Fibroblast of skin of left quadriceps (primary cell): ENCODE measurements around the gene B3GAT1.
A peak's percentile ranks its signal among the peaks of the same experiment; 100 is the strongest.

Experiments used
- DNase-seq, 2 experiments: peaks; one replicate each; pipeline ENCODE4 v3.0.0-alpha.2; 2013; ENCODE audit warnings: low read depth in 2 of 2

B3GAT1 gene

DNA sequence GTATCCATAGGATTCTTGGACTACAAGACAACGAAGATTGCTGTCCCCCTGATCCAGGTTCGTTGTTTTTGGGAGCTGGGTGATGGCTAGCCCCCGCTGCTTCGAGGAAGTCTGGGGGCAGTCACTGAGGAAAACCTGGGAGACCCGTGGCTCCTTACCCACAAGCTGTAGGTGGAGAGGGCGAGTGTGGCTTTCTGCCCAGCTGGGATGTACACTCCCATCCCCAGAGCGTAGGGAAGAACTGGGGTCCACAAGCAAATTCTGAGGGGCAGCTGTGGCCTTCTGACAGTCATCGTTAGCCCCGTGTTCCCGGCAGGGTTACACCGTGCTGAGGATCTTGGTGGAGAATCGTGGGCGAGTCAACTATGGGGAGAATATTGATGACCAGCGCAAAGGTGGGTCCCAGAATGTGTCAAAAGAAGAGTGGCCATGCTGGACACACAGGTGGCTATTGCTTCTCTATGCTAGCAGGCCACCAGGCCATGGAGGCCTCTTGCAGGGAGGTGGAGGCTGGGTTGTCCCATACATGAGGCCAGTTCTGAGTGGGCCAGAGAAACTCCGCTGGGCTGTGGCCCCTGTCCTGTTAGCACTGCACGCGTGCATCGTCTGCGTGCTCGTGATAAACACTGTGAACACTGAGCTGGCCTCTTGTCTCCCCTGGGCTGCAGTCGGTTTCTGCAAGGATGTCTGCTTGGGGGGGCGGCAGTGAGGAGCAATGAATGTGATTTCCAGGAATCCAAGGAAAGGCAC, 40.4 kb downstream of the B3GAT1 start:
- no peak for DNase-seq

DNA sequence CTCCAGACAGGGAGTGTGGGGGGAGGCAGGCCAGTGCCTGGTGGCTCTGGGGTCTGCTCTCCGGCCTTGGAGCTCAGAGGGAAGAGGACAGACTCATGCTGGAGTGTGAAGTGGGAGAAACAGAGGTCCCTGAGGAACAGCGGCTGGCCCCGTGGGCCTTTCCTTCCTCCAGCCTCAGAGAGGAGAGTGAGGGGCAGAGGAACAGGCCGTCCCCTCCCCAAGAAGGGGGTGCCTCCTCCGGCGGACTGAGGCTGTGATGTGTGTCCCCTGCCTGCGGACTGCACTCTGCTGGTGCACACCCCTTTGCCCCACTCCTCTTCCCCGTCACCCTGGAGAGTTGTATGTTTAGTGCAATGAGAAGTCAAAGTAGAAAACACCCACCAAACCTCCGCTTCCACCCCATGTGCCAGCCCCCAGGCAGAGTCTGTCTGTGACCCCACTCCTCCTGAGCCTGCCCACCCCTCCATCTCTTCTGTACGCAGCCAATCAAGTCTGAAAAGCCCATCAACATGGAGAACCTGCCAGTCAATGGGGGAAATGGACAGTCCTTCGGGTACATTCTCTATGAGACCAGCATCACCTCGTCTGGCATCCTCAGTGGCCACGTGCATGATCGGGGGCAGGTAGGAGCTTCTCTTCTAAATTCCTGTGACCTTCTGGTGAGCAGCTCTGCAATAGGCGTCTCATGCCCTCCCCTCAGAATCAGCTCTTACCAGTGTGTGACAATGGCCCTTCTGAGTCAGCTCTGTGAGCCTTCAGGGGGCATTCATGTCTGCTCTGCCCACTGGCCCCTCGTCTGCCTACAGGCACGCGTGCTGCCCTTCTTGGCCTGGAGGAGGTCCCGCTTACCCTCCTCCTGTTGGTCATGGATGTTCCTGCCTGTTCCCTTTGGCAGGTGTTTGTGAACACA, 41.3 kb downstream of the B3GAT1 start:
- no peak for DNase-seq

DNA sequence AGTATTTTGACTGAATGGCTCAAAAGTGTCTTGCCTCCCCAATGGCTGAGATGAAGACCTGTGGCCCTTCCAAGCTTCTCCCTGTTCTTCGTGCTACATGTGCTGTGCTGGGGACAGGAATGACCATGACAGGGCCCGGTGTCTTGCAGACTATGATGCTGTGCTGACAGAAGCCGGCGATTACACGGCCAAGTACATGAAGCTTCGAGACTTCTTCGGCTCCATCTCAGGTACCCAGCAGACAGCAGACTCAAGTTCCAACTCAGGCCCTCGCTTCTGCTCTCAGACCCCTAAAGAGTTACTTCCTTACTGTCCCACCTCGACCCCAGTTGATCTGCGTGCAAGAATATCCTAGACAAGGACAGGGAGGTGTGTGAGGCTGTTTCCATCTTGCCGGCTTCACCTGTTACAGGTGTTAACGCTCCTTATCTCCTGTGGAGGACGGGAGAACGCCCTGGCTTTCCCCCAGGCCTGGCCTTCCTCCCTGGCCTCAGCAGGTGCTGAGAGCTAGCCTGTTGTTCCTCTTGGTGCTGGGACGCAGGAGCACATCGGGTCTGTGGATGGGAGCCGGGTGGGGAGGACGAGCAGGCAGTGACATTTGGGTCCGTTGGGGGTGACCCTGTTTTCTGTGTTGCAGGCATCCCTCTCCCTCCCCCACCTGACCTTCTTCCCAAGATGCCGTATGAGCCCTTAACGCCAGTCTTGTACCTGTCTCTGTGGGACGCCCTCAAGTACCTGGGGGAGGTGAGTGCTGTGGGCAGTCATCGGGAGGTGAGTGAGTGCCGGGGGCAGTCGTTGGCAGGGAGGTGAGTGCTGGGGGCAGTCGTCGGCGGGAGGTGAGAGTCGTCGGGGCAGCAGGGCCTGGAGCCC, 42.2 kb downstream of the B3GAT1 start:
- DNase-seq = no peak

- no peak for DNase-seq
Observed at GRCh38 chr11:134367781-134368180, 44.3 kb downstream of the B3GAT1 start.

GRCh38 chr11:134366254-134366653, 45.8 kb downstream of the B3GAT1 start:
- DNase-seq = no peak

DNA sequence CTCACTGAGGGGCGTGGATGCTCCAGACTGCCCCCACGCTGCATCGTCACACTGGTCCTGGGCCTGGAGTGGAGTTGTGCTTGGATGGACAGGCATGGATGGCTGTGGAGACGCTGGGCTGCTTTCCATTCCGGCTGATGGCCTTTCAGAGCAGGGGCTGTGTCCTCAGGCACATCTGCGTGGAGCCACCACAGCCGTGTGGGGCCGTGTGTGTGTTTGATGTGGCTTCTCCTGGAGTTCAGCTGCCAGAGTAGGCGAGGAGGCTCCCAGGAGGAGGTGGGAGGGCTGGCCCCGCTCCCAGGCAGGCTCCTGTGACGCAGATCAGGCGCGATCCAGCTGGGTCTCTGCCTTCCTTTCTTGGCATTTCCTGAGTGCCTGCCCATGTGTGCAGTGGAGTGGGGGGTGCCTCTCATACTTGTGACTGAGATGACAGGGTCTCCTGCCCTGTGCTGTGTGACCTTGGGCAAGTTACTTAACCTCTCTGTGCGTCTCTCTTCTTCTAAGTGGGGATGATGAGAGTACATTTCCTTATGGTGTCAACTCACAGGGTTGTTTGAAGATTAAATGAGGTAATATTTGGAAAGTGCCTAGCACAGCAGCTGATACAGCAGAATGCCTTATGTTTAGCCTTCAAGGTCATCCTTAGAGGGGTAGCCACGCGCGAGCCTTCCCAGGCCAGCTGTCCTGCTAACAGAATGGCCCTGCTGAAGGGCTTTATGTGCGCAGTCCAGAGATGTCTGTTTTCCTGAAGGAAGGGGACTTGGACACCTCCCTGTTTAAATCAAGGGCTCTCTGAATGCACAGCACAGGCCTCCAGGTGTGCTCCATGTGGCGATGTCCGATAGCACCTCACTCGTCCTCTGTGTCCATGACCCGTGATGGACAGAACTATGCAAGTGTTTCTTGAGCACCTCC, 46.8 kb downstream of the B3GAT1 start:
- DNase-seq = no peak

DNA sequence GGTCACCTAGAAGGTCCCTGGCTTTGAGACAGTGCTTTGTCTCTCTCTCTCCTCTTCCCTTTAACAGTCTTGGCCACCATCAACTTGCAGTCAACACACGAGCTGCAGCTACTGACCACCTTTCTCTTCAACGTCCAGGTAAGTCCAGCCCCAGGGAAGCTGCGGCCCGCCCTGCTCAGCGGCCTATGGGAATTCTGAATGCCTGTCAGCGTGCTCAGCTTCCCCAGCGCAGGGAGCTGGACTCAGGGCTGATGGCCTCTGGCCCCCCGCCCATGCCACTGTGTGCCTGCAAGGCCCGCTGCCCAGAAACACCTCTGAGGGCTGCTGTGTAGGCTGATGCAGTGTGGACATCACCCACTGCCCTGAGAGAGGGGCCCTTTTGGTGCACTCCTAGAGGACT, 47.8 kb downstream of the B3GAT1 start:
- DNase-seq = no peak

GRCh38 chr11:134363592-134363991, 48.5 kb downstream of the B3GAT1 start:
- DNase-seq = no peak

GRCh38 chr11:134363161-134363560, 48.9 kb downstream of the B3GAT1 start:
- DNase-seq = no peak

DNA sequence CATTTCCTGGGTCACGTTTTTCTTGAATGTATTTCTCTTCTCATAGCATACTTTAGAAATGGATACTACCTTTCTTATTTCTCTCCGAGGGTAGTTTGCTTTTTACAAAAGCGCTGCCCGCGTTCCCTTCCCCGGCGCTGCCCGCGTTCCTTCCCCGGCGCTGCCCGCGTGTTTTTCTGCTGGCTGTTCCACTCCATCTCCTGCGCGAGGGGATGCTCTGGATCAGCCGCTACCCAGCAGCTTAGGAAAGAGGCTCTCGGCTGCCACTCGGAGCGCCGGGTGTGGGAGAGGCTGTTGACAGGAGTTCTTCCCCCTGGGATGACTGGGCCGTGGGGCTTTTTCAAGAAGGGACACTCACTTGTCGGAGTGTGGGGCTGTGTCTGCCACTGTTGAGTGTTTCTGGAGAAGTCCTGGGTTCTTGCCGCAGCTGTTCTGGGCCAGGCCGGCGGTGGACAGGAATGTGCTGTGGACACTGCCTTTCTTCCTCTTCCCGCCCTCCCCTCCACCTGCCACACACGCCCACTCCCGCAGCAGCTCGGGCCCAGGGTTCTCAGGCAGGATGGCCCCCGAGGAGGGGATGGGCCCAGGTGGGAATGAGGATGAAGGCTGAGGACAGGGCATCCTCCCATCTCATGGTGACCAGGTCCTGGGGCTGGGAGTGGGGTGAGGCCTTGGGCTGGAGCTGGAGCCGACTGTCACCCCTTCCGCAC, 49.7 kb downstream of the B3GAT1 start:
- no peak for DNase-seq

GRCh38 chr11:134361661-134362060, 50.4 kb downstream of the B3GAT1 start:
- DNase-seq = no peak

- DNase-seq = peak; percentile 14
Observed at GRCh38 chr11:134360050-134360835, 51.8 kb downstream of the B3GAT1 start.

DNA sequence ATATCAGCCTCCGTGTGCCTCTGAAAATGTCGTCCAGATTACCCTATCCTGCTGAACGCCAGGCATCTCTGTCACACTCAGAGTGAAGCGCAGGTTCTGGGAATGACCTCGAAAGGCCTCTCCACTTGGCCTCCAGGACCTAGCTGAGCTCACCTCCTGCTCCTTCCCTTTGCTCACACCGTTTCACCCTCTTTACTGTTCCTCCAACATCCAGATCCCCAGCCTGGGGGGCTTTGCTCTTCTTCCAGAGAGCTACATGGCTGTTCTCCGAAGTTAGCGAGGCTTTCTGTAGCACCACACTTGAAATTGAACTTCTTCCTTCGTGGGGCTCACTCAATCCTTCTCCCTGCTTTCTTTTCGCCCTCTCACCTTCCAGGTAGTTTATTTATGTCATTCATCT, 52.4 kb downstream of the B3GAT1 start:
- DNase-seq = no peak

- no peak for DNase-seq
Observed at GRCh38 chr11:134358856-134359490, 53.1 kb downstream of the B3GAT1 start.

- no peak for DNase-seq
Observed at GRCh38 chr11:134358165-134358855, 53.7 kb downstream of the B3GAT1 start.

- DNase-seq = no peak
Observed at GRCh38 chr11:134357545-134357839, 54.5 kb downstream of the B3GAT1 start.

DNA sequence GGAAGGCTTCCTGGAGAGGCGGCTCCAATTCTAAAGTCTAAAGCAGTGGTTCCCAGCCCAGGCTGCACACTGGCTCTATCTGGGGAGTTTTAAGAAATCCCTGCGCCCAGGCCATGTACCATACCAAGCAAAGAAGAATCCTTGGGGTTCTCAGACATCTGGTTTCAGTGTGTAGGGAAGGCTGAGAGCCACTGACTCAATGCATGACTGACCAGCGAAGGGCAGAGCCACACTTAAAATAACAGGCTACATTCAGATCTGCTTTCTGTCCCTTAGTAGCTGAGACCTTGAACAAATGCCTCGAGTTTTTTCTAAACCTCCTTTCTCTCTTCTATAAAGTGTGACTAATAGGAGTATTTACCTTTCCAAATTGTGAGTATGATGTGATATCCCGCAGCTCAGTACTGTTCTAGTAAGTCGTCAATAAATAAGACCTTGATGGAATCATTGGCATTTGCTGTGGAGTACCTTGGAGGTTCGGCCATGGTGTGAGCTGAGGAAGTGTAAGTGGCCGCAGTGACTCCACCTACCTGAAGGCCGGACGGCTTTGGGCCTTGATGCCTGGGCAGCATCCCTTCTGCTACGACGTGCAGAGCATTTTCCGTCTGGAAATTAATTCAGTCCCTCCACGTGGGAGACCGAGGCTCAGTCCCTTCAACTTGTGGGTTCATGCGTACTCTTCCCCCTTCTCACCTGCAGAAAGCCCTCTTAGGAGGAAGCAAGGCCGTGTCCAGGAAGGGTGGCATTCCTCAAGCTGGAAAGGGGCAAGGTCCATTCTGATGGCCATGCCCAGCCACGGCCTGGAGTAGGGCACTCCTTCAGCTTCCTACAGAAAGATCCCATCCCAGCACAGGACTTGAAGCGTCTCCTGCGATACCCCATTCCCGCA, 55.1 kb downstream of the B3GAT1 start:
- no peak for DNase-seq

GRCh38 chr11:134355656-134356055, 56.4 kb downstream of the B3GAT1 start:
- no peak for DNase-seq
